Pancreas (tissue), 10 donors: ENCODE measurements around the gene BCAP31. TPM values are rescaled to one million over a fixed set of nuclear protein-coding genes. Genes with fewer than 3 reads are reported as not detected.
A peak's percentile ranks its signal among the peaks of the same experiment; 100 is the strongest.
"Not testable (repeated sequence)": the region's sequence is repeated elsewhere in the genome, so short reads cannot be mapped to it uniquely, and the experiment has no call there.

Source experiments
- ATAC-seq, 4 donors: fragments of 200-7000 bp; cut with Tn5 transposase; one replicate each; pipeline versions ENCODE4 v1.8.0 to v1.9.1; 2020; ENCODE audit warnings: mild to moderate bottlenecking in 4 of 4, moderate library complexity in 4 of 4
- DNase-seq, 6 donors: peaks; one replicate each; pipeline ENCODE4 v3.0.0-alpha.2; 2020
- FAIRE-seq: peaks from 2 replicates; lab custom pipeline; 2012; peaks lifted over from hg19 to GRCh38; lab: Jason Lieb, UNC
- H3K27ac ChIP-seq, 4 donors: fragments of 200-600 bp; sonication (generic); 1 replicate in 3 of 4; 2 replicates in 1 of 4; pipeline versions ENCODE4 v1.5.0 to v1.8.0; 2020
- H3K27me3 ChIP-seq, 4 donors: fragments of 200-600 bp; one replicate each; pipeline ENCODE4 v1.8.0; 2021
- H3K36me3 ChIP-seq, 3 donors: fragments of 200-600 bp; sonication (generic) in 1 of 3; one replicate each; pipeline versions ENCODE4 v1.5.0 to v1.8.0; 2020 to 2021
- H3K4me1 ChIP-seq, 3 donors: fragments of 200-600 bp; one replicate each; pipeline ENCODE4 v1.8.0; 2021
- H3K4me3 ChIP-seq, 4 donors: fragments of 200-600 bp; sonication (generic) in 2 of 4; one replicate each; pipeline versions ENCODE4 v1.5.0 to v1.8.0; 2020 to 2021
- H3K9me3 ChIP-seq, 4 donors: fragments of 200-600 bp; one replicate each; pipeline ENCODE4 v1.8.0; 2021
- WGBS, 2 donors: extraction: QIAGEN DNeasy Blood & Tissue Kit; methylation state at CpG; one replicate each; pipeline ENCODE4 v1.1.7; 2013; 5-methylcytosine and 5-hydroxymethylcytosine counted together
- intact Hi-C, 3 donors: fragments of 100-400 bp; cut with DNase I; formaldehyde crosslinking; loops; one replicate each; pipeline versions ENCODE4 v1.11.1 to v1.14.2; 2022
- polyA plus RNA-seq, 2 donors: library from polyadenylated mRNA; stranded (reverse); fragments of 200-250 nt; gene quantifications; one replicate each; pipeline ENCODE4 v1.2.3, GENCODE V29; 2013
- total RNA-seq, 6 donors: library from RNA; stranded (reverse); fragmentation: NEBNext Ultra II Directional in 4 of 6; extraction: Animal tissue kit (Norgen Biotek cat#: 25700) in 4 of 6; gene quantifications; one replicate each; pipeline versions ENCODE4 v1.2.1 to v1.2.4, GENCODE V29; 2021 to 2023
- TF ChIP-seq, protein P1 (sequence below), 4 donors: fragments of 200-600 bp; sonication (generic) in 3 of 4; IDR thresholded peaks; one replicate each; pipeline versions ENCODE4 v1.5.0 to v1.8.0; 2021; ENCODE audit warnings: antibody characterized with exemption in 4 of 4
- donor health status: healthy with polysubstance abuse.
- donor health status: DM: no; HTN: no; CAD: no; lungs with moderate emphysema.
- donor health status: DM: no; HTN: no; CAD: no.
- donor health status: control.
- donor health status: control.
- donor health status: Bipolar disorder and iron deficiency.
- donor health status: DM: yes; HTN: yes; CAD: no.
- donor health status: DM: no; HTN: no; CAD: no.
- donor health status: DM: no; HTN: no; CAD: no.
- donor health status: DM: yes; HTN: yes; CAD: no.

Gene BCAP31
- total and polyA plus RNA-seq, 8 donors = 66.3 to 118 (median 85.6) TPM

DNA sequence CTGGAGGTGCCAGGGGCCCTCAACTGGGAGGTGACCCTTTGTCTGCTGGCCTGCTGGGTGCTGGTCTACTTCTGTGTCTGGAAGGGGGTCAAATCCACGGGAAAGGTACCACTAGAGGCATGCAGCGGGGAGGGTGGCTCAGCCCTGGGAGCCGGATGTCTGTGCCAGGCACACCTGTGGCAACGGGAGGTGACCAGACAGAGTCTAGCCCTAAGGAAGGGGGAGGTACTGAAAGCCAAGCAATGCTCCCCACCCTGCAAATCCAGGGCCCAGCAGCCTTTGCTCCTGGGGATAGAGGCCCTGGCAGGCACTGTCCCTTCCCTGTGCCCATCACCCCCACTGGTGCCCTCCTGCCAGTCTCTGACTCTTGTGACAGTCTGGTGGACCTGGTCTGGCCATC is 32.2 kb downstream of the BCAP31 start:
- Histone ChIP-seq H3K27me3 (no peaks in the 10 kb centered on the region), H3K9me3 (no peaks in the 10 kb centered on the region), H3K36me3 (no peaks in the 10 kb centered on the region), H3K4me3 (no peak overlapping the region), H3K4me1 (no peaks in the 10 kb centered on the region), H3K27ac (no peak overlapping the region)
- FAIRE-seq = no peak
- TF ChIP-seq, protein P1, sequence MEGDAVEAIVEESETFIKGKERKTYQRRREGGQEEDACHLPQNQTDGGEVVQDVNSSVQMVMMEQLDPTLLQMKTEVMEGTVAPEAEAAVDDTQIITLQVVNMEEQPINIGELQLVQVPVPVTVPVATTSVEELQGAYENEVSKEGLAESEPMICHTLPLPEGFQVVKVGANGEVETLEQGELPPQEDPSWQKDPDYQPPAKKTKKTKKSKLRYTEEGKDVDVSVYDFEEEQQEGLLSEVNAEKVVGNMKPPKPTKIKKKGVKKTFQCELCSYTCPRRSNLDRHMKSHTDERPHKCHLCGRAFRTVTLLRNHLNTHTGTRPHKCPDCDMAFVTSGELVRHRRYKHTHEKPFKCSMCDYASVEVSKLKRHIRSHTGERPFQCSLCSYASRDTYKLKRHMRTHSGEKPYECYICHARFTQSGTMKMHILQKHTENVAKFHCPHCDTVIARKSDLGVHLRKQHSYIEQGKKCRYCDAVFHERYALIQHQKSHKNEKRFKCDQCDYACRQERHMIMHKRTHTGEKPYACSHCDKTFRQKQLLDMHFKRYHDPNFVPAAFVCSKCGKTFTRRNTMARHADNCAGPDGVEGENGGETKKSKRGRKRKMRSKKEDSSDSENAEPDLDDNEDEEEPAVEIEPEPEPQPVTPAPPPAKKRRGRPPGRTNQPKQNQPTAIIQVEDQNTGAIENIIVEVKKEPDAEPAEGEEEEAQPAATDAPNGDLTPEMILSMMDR (IDR thresholded peaks at IDR 0.05) = no peak
- ATAC-seq = no peak
- 43 to 66% methylated on average over 4 of the region's 4 CpGs for WGBS, 2 donors
- intact Hi-C loops = no loop called here
- peak in 2 of 6 donors; percentile 52 to 66 for DNase-seq

DNA sequence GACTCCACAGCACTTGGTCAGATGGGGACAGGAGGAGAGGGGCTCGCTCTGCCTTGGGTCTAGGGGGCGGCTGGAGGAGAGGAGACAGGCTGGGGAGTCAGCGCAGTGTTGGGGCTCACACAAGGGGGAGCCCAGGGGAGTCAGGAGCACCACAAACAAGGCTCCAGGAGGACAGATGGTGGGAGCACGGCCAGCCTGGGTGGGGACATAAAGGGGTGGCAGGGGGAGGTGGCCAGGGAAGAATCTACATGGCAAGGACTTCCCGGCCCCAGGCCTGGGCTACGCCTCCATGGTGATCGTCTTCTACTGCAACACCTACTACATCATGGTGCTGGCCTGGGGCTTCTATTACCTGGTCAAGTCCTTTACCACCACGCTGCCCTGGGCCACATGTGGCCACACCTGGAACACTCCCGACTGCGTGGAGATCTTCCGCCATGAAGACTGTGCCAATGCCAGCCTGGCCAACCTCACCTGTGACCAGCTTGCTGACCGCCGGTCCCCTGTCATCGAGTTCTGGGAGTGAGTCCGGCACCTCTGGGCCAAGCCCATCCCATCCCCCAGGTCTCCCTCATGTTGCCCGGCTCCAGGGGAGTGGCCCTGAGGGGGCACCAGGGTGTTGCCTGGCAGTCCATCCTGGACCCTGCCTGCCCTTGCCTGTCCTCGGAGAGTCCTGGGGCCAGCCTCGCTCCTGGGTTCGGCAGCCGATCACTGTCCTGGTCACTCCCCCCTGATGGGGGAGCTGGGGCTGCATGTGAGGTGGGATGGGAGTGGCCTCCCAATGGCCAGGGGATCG is 33.0 kb downstream of the BCAP31 start:
- H3K4me3 ChIP-seq, FAIRE-seq, H3K4me1 ChIP-seq, H3K27me3 ChIP-seq, H3K36me3 ChIP-seq, intact Hi-C loops, H3K27ac ChIP-seq, ATAC-seq, H3K9me3 ChIP-seq: not testable (repeated sequence)
- 85 to 92% methylated on average over 18 to 21 of the region's 21 CpGs for WGBS, 2 donors
- DNase-seq = peak in 2 of 6 donors; percentile 60 to 78

DNA sequence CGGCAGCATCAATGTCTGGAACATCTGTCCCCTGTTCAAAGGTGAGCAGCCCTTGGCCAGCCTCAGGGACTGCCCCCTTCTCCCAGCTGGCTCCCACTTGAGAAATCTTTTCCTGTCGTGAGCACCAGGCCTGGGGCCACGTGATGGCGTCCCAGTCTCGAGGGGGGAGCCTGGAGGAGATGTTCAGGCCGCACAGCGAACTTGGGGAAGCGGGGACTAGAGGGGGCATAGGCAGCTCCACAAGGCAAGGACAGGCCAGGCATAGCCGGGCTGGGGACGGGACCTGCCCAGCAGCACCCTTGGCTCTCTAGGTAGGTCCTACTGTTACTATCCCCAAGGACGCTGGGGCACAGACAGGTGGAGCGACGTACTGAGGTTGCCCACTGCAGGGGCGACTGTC is 33.7 kb downstream of the BCAP31 start:
- ATAC-seq (no peak), FAIRE-seq (no peak), DNase-seq (peak in 2 of 6 donors; percentile 54 to 77)
- Histone ChIP-seq H3K4me1 (no peaks in the 10 kb centered on the region), H3K4me3 (no peak overlapping the region), H3K27ac (no peak overlapping the region), H3K27me3 (no peaks in the 10 kb centered on the region), H3K9me3 (no peaks in the 10 kb centered on the region), H3K36me3 (no peaks in the 10 kb centered on the region)
- TF ChIP-seq, protein P1 (IDR thresholded peaks at IDR 0.05) = no peak
- WGBS, 2 donors = 81 to 86% methylated on average over 14 of the region's 14 CpGs
- intact Hi-C loops = no loop called here

DNA sequence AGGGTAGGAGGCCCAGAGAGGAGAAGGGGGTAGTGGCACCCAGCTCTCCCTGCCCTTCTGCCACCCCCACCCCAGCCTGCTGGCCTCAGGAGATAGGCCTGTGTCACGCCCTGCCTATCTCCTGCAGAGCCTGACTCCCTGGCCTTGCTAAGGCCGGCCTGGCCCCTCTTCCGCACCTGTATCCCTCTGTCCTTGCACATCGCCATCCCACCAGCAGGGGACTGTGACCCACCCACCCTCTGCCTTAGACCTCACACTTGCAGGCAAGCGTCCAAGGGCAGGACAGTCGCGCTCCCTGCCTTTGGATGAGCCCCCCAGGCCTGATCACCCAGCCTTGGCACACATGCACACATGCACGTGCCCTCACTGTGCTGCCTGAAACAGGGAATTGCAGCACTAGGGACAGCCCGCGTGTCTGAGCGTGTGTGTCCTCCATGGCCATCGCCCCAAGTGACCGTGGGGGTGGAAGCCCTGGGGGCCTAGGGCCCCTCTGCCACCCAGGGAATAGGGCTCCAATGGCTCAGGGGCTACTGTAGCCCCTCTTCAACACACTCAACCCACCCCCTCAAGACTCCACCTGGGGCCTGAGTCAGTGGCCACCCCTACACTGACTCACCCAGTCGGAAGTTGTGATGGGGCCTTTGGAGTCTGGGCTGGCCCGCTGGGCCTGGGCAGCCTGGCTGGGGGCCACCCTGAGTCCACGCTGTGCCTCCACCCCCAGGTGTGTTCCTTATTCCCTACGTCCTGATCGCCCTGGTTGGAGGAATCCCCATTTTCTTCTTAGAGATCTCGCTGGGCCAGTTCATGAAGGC is 34.3 kb downstream of the BCAP31 start:
- Histone ChIP-seq H3K27ac (no peak overlapping the region), H3K9me3 (no peaks in the 10 kb centered on the region), H3K4me3 (peak overlapping the region in 1 of 4 donors; percentile 37), H3K36me3 (no peaks in the 10 kb centered on the region), H3K27me3 (no peaks in the 10 kb centered on the region), H3K4me1 (no peaks in the 10 kb centered on the region)
- 78 to 84% methylated on average over 19 of the region's 19 CpGs for WGBS, 2 donors
- ATAC-seq (no peak), FAIRE-seq (no peak), DNase-seq (peak in 3 of 6 donors; percentile 48 to 67 (median 57))
- intact Hi-C loops = no loop called here
- TF ChIP-seq, protein P1 (IDR thresholded peaks at IDR 0.05) = no peak

DNA sequence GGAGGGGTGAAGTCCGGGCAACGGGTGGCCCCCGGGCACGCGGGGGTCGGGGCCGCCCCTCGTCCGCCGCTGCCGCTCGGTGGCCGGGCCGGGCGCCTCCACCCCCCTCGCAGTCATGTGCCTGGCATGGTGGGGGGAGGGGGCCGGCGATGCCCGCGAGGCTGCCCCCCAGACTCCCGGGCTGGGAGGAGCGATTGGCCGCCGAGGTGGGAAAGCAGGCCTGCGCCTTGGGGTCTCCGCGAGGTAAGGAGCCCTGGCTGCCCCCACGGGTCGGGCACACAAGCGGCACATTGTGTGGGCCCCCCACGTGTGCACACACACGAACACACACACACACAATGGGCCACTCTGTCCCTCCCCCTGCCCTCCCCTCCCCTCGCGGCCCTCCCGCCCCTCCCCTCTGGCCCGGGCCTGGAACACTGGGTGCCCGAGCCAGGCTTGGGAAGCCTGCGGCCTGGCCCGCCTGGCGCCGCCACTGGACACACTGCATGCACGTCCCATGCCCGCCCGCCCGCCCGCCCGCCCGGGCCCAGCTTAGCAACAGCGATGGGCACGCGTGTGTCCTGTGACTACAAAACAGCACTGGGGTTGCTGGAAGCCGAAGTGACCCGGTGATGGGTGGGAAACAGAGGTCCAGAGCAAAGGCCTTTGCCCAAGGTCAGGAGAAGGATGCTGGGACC is 35.1 kb downstream of the BCAP31 start:
- no peak for FAIRE-seq

More for the DNA sequence above, 35.1 kb downstream of the BCAP31 start:
- Histone ChIP-seq H3K4me1 (no peaks in the 10 kb centered on the region), H3K27ac (no peak overlapping the region), H3K9me3 (no peaks in the 10 kb centered on the region), H3K4me3 (peak overlapping the region in 3 of 4 donors; percentile 10 to 37 (median 34)), H3K27me3 (no peaks in the 10 kb centered on the region), H3K36me3 (no peaks in the 10 kb centered on the region)
- TF ChIP-seq, protein P1 (IDR thresholded peaks at IDR 0.05) = no peak
- peak in 4 of 6 donors; percentile 45 to 83 (median 62) for DNase-seq
- 26 to 43% methylated on average over 46 to 51 of the region's 53 CpGs for WGBS, 2 donors
- peak; percentile 16 to 73 (median 64) for ATAC-seq
- intact Hi-C loops = no loop called here
